Gastroesophageal sphincter (tissue), 2 donors: ENCODE results near the gene ZSWIM3.
"Not testable (repeated sequence)": the region's sequence is repeated elsewhere in the genome, so short reads cannot be mapped to it uniquely, and the experiment has no call there.

Source experiments
- EP300 ChIP-seq: sonication (generic); formaldehyde crosslinking; IDR thresholded peaks from one replicate; pipeline ENCODE4 v1.6.1; 2017; ENCODE audit warnings: antibody characterized with exemption, mild to moderate bottlenecking
- POLR2A ChIP-seq, 2 donors: fragments of 450-650 bp; IDR thresholded peaks; one replicate each; pipeline ENCODE4 v1.6.1; 2017; ENCODE audit warnings: antibody characterized with exemption in 2 of 2, mild to moderate bottlenecking in 2 of 2, moderate library complexity in 1 of 2

GRCh38 chr20:45829673-45830106, 27.7 kb upstream of the ZSWIM3 start:
- TF ChIP-seq EP300; POLR2A (IDR thresholded peaks at IDR 0.05): not testable (repeated sequence)
